HG02973 (cell line): ENCODE results near the gene GRK3.

Source experiments
- ATAC-seq: cut with Tn5 transposase; IDR thresholded peaks from one replicate; pipeline ENCODE4 v1.9.1; 2021; ENCODE audit warnings: moderate library complexity; ENCODE audit not compliant: unreplicated experiment

GRK3 gene

GRCh38 chr22:25750569-25751173 is 186.2 kb downstream of the GRK3 start:
- ATAC-seq, result no peak

GRCh38 chr22:25751174-25751581 is 186.7 kb downstream of the GRK3 start:
- ATAC-seq, result no peak

DNA sequence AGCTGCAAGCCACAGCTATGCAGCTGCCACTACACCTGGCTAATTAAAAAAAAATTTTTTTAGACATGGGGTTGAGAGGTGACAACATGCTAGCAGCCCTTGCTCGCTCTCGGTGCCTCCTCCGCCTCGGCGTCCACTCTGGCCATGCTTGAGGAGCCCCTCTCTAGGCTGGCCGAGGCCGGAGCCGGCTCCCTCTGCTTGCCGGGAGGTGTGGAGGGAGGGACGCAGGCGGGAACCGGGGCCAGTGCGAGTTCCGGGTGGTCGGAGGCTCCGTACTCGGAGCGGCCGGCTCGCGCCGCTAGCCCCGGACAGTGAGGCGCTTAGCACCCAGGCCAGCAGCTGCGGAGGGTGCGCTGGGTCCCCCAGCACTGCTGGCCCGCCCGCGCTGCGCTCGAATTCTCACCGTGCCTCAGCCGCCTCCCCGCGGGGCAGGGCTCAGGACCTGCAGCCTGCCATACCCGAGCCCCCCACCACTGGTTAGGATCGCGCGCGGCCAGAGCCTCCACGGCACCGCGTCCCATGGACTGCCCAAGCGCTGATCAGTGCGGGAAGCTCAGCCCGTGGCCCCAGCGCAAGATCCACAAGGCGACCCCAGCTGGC is 188.2 kb downstream of the GRK3 start:
- no peak for ATAC-seq

GRCh38 chr22:25753252-25753651 is 188.8 kb downstream of the GRK3 start:
- no peak for ATAC-seq

DNA sequence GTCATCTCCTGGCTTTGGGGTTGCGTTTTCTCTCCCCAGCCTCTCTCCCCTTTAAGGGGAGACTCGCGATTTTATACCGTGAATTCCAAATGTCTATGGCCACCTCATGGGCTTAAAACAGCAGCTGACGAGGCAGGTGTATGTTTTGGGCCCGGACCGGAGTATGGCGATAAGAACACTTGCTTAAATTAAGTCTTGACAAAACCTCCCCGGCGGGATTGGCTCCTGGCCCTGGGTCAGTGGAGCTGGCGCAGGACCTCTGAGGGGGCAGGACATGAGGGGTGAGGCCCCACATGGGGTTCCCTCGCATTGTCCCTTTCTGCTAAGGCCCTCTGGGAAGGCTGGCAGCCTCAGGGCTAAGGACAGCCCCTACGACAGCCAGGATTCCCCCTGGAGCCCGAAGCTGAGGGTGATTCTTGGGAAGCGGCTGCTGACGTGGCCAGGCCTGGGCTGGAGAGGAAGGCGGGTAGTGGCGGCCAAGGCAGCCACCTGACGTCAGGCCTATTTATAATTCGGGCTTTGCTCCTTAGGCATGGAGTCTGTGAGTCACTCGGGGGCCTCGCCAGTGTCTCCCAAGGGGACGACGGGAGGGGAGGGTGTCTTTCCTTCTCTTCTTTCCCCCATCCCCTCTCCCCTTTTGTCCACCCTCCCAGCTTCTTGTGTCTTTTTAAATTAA is 190.2 kb downstream of the GRK3 start:
- ATAC-seq, result no peak

DNA sequence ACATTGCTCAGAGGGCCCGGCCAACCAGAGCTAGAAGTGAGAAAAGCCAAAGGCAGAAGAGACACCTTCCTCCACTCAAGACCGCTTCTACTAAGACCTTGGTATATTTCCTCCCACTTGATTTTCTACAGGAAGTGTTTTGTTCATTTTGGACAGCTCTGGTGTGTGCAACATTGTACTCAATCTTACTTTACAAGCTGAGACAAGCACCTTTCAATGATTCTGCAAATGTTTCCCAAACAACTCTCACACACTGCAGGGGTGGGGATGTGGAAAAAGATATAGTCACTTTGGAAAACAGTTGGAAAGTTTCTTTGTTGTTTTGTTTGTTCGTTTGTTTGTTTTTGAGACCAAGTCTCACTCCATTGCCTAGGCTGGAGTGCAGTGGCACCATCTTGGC is 193.2 kb downstream of the GRK3 start:
- ATAC-seq, result no peak

DNA sequence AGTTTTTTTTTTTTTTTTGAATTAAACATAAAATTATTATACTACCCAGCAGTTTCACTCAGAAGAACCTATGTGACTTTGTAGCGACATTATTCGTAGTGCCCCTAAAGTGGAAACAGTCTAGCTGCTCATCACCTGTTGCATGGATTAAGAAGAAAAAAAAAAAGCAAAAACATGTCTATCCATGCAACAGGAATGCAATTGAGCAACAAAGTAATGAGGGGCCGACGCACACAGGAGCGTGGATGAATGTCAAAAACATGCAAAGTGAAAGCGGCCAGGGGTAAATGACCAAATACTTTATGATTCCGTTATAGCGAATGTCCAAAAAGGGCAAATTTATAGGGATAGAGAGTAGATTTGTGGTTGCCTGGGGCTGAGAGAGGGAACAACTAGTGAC is 193.8 kb downstream of the GRK3 start:
- ATAC-seq, result no peak

- ATAC-seq, result no peak
Measured at GRCh38 chr22:25759825-25760231, 195.4 kb downstream of the GRK3 start.

DNA sequence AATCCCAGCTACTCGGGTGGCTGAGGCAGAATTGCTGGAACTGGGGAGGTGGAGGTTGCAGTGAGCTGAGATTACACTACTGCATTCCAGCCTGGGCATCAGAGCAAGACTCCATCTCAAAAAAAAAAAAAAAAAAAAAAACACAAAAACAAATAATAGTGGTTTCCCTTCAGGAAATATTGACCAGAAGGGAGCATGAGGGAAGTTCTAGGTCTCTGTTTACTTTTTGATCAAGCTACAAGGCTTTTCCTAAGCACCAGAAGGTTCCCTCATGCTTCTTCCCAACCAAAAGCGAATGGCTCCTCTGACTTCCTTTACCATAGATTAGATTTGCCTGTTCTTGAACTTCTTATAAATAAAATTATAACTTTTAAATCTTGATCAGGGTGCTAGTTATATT is 195.8 kb downstream of the GRK3 start:
- ATAC-seq, result no peak

DNA sequence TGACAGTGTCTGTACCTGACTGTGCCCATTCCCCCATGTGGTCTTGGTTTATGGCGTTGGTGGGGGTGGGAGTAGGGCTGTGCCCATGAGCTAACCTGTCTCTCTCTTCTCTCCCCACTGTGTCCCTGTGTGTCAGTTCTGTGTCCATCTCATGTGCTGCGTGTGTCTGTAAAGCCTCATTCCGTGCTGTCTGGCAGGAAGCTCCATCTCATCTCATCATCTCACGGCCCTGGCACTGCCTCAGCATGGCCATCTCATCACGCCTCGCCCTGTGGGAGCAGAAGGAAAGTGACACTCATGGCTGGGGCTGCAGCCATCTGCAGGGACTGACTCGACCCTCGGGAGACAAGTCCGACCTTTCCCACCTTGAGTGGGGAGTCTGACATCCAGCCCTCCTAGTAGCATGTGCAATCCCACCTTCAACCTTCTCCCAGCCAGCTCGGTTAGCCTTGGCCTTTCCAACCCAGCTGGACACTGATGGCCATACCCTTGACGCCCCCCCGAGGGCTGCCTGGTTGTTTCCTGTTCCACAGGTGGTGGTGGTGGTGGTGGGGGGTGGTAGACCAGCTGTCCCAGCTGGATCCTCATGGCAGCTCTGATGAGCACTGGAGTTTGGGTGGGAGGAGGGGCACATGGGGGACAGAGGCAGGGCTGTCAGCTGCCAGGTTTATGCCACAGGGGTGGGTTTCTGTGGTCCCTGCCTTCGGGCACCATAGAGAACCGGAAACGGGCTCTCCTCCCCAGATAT is 196.5 kb downstream of the GRK3 start:
- ATAC-seq, result no peak

GRCh38 chr22:25762147-25762546 is 197.7 kb downstream of the GRK3 start:
- no peak for ATAC-seq

DNA sequence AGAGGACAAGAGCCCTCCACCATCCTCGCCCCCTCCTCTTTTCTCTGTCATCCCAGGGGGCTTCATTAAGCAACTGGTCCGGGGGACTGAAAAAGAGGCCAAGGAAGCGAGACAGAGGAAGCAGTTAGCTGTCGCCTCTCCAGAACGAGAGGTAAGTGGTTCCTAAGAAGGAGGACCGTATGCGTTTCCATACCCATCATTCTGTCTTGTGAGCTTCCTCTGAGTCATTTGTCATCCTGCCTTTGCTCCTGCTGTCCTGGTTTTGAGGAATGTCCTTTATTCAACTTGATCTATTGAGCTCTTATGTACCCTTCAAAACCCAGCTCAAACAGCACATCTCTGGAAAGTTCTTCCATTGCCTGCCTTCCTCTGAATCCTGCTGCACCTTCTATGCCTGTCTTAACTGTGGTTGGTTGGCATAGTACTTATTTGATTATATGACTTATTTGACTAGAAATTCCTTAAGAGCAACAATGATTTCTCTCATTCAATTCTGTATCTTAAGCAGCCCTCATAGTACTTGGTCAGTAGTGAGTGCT is 198.8 kb downstream of the GRK3 start:
- ATAC-seq, result no peak

- no peak for ATAC-seq
Measured at GRCh38 chr22:25764270-25765015, 200.0 kb downstream of the GRK3 start.

GRCh38 chr22:25765016-25765367 is 200.5 kb downstream of the GRK3 start:
- ATAC-seq, result no peak

DNA sequence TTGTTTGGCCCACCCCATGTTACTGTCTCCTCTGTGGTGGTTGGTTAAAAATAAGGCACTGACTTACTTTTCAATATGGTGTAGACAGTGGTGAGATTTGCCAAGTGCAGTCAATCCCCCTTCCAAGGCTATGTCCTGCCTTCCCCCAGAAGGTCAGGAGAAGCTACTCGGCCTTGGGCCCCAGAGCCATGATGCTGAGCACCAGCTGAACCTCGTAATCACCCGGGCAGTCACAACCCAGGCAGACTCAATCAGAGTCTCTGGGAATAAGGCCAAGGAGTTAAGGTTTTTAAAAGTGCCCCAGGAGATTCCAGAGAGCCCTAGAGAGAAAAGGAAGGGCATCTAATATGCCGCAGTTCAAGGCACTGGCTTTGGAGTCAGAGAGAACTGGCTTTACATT is 201.3 kb downstream of the GRK3 start:
- no peak for ATAC-seq

DNA sequence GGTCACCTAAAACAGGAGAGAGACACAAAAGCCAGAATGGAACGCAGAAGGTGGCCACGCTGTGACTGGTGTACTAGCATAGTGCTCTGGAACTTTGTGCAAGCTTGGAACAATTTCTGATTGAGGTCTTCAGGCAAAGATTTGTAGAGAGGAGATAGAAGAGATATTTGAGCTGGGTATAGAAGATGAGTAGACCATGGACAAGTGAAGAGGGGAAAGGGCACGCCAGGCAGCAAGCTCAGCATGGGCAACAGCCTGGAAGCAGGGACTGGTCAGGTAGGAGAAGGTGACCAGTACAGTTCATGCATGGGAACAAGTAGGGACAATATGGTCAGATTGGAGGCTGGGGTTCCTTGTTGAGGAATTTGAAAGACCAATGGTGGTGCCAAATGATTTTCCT is 201.9 kb downstream of the GRK3 start:
- ATAC-seq, result no peak

DNA sequence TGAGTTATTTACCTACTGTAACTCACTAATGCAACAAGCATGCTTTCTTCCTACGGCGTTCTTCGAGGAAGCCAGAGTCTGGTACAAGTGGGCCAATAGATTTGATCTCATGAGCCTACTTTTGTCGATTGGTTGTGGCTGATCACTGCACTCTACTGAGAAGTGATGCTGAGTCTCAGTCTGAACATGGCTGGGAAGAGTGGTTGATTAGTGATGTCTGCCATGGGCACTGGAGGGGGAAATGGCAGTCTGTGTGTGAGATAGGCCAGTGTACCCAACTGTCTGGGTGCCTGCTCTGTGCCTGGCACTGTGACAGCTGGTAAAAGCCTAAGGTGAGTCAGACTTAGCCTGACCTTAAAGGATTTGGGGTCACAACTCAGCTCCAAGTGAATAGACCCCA is 205.9 kb downstream of the GRK3 start:
- no peak for ATAC-seq

GRCh38 chr22:25772288-25772687 is 207.8 kb downstream of the GRK3 start:
- no peak for ATAC-seq

DNA sequence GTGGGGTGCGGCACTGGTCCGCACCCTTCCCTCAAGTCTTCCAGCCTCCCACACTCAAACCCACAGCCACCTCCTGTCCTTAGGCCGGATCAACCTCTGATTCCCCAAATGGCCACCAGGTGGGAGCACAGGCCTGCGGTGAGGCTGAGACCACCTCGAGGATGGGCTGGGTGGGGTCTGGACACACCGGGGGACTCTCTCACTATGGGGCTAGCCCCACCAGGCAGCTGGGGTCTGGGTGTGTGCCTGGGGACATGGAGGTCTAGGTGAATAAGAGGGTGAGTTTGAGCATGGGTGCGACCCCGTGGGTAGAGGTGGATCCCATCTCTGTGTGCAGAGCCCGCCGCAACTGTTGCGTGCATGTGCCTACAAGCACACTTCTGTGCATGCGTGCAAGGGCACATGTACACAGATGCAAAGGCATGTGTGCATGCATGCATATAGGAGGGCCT is 210.1 kb downstream of the GRK3 start:
- ATAC-seq, result no peak

GRCh38 chr22:25775531-25775930 is 211.1 kb downstream of the GRK3 start:
- no peak for ATAC-seq

GRCh38 chr22:25777411-25777810 is 212.9 kb downstream of the GRK3 start:
- no peak for ATAC-seq
